GM23338 (cell line): ENCODE measurements around the gene APOB. TPM values are rescaled to one million over a fixed set of nuclear protein-coding genes. Genes with fewer than 3 reads are reported as not detected.

Experiments
- ATAC-seq: fragments of 200-7000 bp; cut with Tn5 transposase; 3 replicates; pipeline ENCODE4 v1.9.1; 2020
- DNase-seq: peaks from one replicate; pipeline ENCODE4 v3.0.0-alpha.2; 2015; ENCODE audit warnings: low spot score
- H2AFZ ChIP-seq: fragments of 200-600 bp; sonication (generic); 2 replicates; pipeline ENCODE4 v1.8.0; 2016; ENCODE audit warnings: antibody characterized with exemption, mild to moderate bottlenecking, moderate library complexity
- H3F3A ChIP-seq: fragments of 200-600 bp; sonication (generic); replicated peaks from 2 replicates; pipeline ENCODE4 v1.8.0; 2017; ENCODE audit warnings: antibody characterized with exemption, mixed run types, low read depth
- H3K27ac ChIP-seq: fragments of 200-600 bp; sonication (generic); 2 replicates; pipeline ENCODE4 v1.6.1; 2016; ENCODE audit warnings: low read depth
- H3K27me3 ChIP-seq: fragments of 200-600 bp; sonication (generic); 2 replicates; pipeline ENCODE4 v1.8.0; 2016; ENCODE audit warnings: mild to moderate bottlenecking, mixed run types, moderate library complexity; ENCODE audit not compliant: insufficient read depth
- H3K36me3 ChIP-seq: fragments of 200-600 bp; sonication (generic); 2 replicates; pipeline ENCODE4 v1.8.0; 2016; ENCODE audit warnings: mild to moderate bottlenecking; ENCODE audit not compliant: insufficient read depth
- H3K4me1 ChIP-seq: fragments of 200-600 bp; sonication (generic); 2 replicates; pipeline ENCODE4 v1.8.0; 2016; ENCODE audit warnings: mild to moderate bottlenecking, moderate library complexity; ENCODE audit not compliant: insufficient read depth
- H3K4me2 ChIP-seq: fragments of 200-600 bp; sonication (generic); 2 replicates; pipeline ENCODE4 v1.7.1; 2017; ENCODE audit warnings: mixed run types
- H3K4me3 ChIP-seq: fragments of 200-600 bp; sonication (generic); 2 replicates; pipeline ENCODE4 v1.6.1; 2016; ENCODE audit warnings: mixed run types
- H3K79me2 ChIP-seq: fragments of 200-600 bp; sonication (generic); replicated peaks from 2 replicates; pipeline ENCODE4 v1.8.0; 2017; ENCODE audit warnings: mild to moderate bottlenecking; ENCODE audit not compliant: insufficient read depth
- H3K9me2 ChIP-seq: fragments of 200-600 bp; sonication (generic); 2 replicates; pipeline ENCODE4 v1.8.0; 2017; ENCODE audit not compliant: insufficient read depth
- H4K20me1 ChIP-seq: fragments of 200-600 bp; sonication (generic); replicated peaks from 2 replicates; pipeline ENCODE4 v1.8.0; 2017; ENCODE audit warnings: mild to moderate bottlenecking; ENCODE audit not compliant: insufficient read depth
- H3K27ac Mint-ChIP-seq: 2 replicates; pipeline ENCODE4 v1.8.0; 2020; ENCODE audit warnings: inconsistent platforms, mild to moderate bottlenecking, moderate library complexity, mixed read lengths
- H3K27me3 Mint-ChIP-seq: 3 replicates; pipeline ENCODE4 v1.8.0; 2022; ENCODE audit warnings: low read depth, mild to moderate bottlenecking, moderate library complexity, mixed read lengths, inconsistent platforms; ENCODE audit not compliant: insufficient read depth, poor library complexity
- H3K36me3 Mint-ChIP-seq: 3 replicates; pipeline ENCODE4 v1.8.0; 2021; ENCODE audit warnings: low read depth, mild to moderate bottlenecking, inconsistent platforms, moderate library complexity, mixed read lengths
- H3K4me1 Mint-ChIP-seq: 3 replicates; pipeline ENCODE4 v1.8.0; 2020; ENCODE audit warnings: mild to moderate bottlenecking, inconsistent platforms, mixed read lengths
- H3K4me3 Mint-ChIP-seq: 3 replicates; pipeline ENCODE4 v1.8.0; 2021; ENCODE audit warnings: moderate library complexity, mild to moderate bottlenecking, inconsistent platforms, mixed read lengths
- H3K9me3 Mint-ChIP-seq: 3 replicates; pipeline ENCODE4 v1.8.0; 2020; ENCODE audit warnings: moderate library complexity, mild to moderate bottlenecking, inconsistent platforms, mixed read lengths
- STAT1 ChIP-seq: IDR thresholded peaks from one replicate; pipeline ENCODE4 v1.6.1; 2016; ENCODE audit warnings: antibody characterized with exemption; ENCODE audit not compliant: unreplicated experiment
- ZNF331 ChIP-seq: fragments of 250-450 bp; sonication (Bioruptor Pico); IDR thresholded peaks from 2 replicates; pipeline ENCODE4 v1.5.0; 2020; ENCODE audit warnings: low read depth, mild to moderate bottlenecking, moderate library complexity
- polyA plus RNA-seq: library from polyadenylated mRNA; unstranded; fragments of >200 nt; fragmentation: Nextera tagmentation; extraction: Ambion mirVana; gene quantifications from 2 replicates; pipeline ENCODE4 v1.2.1, GENCODE V29; 2016
- total RNA-seq: library from RNA; depleted of rRNA; stranded (reverse); fragments of >200 nt; shearing (Covaris generic); gene quantifications from 2 replicates; pipeline ENCODE4 v1.2.3, GENCODE V29; 2014
- TF ChIP-seq, protein P1 (sequence below): fragments of 250-450 bp; sonication (Bioruptor Pico); IDR thresholded peaks from 2 replicates; pipeline ENCODE4 v1.5.0; 2020; ENCODE audit warnings: mild to moderate bottlenecking, moderate library complexity
- TF ChIP-seq, protein P2 (sequence below): IDR thresholded peaks from 2 replicates; pipeline ENCODE4 v1.6.1; 2016; ENCODE audit warnings: antibody characterized with exemption
- TF ChIP-seq, protein P3 (sequence below), 2 experiments: fragments of 200-600 bp in 1 of 2; sonication (generic) in 1 of 2; conservative IDR thresholded peaks; 2 replicates each; pipeline versions ENCODE4 v1.5.1 to v1.6.1; 2016 to 2017; ENCODE audit warnings: antibody characterized with exemption in 2 of 2, low read depth in 2 of 2, mild to moderate bottlenecking in 2 of 2, moderate library complexity in 1 of 2
- TF ChIP-seq, protein P4 (sequence below): IDR thresholded peaks from one replicate; pipeline ENCODE4 v1.6.1; 2018; ENCODE audit warnings: antibody characterized with exemption; ENCODE audit not compliant: unreplicated experiment

The APOB gene
- total and polyA plus RNA-seq, 2 experiments from 2014 or later = 0.08 to 0.56 TPM

DNA sequence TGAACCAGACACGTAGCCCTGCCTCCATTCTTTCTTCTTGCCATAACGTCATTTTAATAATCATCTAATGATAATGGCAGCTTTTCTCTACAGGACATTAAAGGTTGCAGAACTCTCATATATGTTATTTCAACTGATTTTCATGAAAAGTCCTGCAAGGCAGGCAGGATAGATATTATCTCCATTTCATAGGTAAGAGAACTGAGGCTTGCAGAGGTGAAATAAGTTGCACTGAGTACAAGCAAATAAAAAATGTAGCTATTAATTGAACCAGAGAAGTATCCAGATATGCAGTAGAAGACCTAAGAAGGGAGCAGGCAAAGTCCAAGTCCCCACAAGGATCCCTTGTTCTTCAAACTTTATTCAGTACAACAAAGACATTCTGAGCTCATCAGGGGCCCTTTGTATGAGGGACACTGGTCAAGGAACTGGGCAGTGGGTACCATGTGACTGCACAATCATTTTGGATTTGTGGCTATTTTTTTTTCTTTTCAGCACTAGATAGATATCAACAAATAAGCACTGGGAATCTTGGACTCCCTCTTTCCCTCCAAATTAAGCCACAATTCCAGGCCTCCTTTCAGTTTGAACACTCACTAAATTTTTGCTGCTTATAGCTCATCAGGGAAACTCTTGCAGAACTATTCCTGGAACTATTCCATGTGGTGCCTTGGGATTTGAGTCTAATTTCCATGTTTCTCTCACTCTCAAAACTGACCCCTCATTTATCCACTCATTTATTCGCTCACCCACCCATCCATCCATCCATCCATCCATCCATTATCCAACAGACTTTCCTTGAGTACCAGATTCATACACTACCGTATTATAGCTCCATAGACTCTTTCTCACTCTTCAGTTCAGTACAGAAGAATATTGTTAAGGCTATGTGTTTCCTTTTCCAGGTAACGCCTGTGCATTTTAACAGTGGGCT is 44.6 kb downstream of the APOB start (continued):
- TF ChIP-seq, protein P1, sequence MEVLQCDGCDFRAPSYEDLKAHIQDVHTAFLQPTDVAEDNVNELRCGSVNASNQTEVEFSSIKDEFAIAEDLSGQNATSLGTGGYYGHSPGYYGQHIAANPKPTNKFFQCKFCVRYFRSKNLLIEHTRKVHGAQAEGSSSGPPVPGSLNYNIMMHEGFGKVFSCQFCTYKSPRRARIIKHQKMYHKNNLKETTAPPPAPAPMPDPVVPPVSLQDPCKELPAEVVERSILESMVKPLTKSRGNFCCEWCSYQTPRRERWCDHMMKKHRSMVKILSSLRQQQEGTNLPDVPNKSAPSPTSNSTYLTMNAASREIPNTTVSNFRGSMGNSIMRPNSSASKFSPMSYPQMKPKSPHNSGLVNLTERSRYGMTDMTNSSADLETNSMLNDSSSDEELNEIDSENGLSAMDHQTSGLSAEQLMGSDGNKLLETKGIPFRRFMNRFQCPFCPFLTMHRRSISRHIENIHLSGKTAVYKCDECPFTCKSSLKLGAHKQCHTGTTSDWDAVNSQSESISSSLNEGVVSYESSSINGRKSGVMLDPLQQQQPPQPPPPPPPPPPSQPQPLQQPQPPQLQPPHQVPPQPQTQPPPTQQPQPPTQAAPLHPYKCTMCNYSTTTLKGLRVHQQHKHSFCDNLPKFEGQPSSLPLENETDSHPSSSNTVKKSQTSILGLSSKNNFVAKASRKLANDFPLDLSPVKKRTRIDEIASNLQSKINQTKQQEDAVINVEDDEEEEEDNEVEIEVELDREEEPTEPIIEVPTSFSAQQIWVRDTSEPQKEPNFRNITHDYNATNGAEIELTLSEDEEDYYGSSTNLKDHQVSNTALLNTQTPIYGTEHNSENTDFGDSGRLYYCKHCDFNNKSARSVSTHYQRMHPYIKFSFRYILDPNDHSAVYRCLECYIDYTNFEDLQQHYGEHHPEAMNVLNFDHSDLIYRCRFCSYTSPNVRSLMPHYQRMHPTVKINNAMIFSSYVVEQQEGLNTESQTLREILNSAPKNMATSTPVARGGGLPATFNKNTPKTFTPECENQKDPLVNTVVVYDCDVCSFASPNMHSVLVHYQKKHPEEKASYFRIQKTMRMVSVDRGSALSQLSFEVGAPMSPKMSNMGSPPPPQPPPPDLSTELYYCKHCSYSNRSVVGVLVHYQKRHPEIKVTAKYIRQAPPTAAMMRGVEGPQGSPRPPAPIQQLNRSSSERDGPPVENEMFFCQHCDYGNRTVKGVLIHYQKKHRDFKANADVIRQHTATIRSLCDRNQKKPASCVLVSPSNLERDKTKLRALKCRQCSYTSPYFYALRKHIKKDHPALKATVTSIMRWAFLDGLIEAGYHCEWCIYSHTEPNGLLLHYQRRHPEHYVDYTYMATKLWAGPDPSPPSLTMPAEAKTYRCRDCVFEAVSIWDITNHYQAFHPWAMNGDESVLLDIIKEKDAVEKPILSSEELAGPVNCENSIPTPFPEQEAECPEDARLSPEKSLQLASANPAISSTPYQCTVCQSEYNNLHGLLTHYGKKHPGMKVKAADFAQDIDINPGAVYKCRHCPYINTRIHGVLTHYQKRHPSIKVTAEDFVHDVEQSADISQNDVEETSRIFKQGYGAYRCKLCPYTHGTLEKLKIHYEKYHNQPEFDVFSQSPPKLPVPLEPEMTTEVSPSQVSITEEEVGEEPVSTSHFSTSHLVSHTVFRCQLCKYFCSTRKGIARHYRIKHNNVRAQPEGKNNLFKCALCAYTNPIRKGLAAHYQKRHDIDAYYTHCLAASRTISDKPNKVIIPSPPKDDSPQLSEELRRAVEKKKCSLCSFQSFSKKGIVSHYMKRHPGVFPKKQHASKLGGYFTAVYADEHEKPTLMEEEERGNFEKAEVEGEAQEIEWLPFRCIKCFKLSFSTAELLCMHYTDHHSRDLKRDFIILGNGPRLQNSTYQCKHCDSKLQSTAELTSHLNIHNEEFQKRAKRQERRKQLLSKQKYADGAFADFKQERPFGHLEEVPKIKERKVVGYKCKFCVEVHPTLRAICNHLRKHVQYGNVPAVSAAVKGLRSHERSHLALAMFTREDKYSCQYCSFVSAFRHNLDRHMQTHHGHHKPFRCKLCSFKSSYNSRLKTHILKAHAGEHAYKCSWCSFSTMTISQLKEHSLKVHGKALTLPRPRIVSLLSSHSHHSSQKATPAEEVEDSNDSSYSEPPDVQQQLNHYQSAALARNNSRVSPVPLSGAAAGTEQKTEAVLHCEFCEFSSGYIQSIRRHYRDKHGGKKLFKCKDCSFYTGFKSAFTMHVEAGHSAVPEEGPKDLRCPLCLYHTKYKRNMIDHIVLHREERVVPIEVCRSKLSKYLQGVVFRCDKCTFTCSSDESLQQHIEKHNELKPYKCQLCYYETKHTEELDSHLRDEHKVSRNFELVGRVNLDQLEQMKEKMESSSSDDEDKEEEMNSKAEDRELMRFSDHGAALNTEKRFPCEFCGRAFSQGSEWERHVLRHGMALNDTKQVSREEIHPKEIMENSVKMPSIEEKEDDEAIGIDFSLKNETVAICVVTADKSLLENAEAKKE (CRISPR knock-in tag) = no peak
- TF ChIP-seq ZNF331 (CRISPR knock-in tag) = no peak

DNA sequence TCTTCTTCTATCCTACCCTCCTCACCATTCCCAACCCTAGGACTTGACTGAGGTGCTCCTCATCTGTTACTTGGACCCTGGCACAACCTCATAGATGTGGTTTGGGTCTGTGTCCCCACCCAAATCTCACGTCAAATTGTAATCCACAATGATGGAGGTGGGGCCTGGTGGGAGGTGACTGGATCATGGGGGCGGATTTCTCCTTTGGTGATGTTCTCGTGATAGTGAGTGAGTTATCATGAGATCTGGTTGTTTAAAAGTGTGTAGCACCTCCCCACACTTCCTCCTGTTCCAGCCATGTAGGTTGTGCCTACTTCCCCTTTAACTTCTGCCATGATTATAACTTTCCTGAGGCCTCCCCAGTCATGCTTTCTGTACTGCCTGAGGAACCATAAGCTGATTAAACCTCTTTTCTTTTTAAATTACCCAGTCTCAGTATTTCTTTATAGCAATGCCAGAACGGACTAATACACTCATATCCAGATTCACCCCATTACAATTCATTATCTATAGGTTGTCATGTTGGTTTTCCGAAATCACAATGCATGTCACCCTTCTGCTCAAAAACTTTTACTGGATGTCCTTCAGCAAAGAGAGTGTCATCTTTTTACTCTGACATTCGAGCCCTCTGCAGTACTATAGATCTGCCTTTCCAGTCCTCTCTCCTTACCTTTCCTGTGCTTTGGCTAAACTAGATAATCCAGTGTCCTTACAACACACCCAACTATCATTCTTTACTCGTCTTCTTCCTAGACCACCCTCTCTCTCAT is 45.7 kb downstream of the APOB start:
- no peak overlapping the region for H3K4me3 Mint-ChIP-seq
- no peaks in the 10 kb centered on the region for H3K36me3 Mint-ChIP-seq
- no peak overlapping the region for H3K27ac Mint-ChIP-seq
- TF ChIP-seq STAT1 = no peak
- TF ChIP-seq, protein P2, sequence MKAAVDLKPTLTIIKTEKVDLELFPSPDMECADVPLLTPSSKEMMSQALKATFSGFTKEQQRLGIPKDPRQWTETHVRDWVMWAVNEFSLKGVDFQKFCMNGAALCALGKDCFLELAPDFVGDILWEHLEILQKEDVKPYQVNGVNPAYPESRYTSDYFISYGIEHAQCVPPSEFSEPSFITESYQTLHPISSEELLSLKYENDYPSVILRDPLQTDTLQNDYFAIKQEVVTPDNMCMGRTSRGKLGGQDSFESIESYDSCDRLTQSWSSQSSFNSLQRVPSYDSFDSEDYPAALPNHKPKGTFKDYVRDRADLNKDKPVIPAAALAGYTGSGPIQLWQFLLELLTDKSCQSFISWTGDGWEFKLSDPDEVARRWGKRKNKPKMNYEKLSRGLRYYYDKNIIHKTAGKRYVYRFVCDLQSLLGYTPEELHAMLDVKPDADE = no peak
- TF ChIP-seq, protein P3, sequence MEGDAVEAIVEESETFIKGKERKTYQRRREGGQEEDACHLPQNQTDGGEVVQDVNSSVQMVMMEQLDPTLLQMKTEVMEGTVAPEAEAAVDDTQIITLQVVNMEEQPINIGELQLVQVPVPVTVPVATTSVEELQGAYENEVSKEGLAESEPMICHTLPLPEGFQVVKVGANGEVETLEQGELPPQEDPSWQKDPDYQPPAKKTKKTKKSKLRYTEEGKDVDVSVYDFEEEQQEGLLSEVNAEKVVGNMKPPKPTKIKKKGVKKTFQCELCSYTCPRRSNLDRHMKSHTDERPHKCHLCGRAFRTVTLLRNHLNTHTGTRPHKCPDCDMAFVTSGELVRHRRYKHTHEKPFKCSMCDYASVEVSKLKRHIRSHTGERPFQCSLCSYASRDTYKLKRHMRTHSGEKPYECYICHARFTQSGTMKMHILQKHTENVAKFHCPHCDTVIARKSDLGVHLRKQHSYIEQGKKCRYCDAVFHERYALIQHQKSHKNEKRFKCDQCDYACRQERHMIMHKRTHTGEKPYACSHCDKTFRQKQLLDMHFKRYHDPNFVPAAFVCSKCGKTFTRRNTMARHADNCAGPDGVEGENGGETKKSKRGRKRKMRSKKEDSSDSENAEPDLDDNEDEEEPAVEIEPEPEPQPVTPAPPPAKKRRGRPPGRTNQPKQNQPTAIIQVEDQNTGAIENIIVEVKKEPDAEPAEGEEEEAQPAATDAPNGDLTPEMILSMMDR (conservative IDR thresholded peaks at IDR 0.05; ENCODE audit: low read depth in 2 of 2) = no peak
- TF ChIP-seq, protein P4, sequence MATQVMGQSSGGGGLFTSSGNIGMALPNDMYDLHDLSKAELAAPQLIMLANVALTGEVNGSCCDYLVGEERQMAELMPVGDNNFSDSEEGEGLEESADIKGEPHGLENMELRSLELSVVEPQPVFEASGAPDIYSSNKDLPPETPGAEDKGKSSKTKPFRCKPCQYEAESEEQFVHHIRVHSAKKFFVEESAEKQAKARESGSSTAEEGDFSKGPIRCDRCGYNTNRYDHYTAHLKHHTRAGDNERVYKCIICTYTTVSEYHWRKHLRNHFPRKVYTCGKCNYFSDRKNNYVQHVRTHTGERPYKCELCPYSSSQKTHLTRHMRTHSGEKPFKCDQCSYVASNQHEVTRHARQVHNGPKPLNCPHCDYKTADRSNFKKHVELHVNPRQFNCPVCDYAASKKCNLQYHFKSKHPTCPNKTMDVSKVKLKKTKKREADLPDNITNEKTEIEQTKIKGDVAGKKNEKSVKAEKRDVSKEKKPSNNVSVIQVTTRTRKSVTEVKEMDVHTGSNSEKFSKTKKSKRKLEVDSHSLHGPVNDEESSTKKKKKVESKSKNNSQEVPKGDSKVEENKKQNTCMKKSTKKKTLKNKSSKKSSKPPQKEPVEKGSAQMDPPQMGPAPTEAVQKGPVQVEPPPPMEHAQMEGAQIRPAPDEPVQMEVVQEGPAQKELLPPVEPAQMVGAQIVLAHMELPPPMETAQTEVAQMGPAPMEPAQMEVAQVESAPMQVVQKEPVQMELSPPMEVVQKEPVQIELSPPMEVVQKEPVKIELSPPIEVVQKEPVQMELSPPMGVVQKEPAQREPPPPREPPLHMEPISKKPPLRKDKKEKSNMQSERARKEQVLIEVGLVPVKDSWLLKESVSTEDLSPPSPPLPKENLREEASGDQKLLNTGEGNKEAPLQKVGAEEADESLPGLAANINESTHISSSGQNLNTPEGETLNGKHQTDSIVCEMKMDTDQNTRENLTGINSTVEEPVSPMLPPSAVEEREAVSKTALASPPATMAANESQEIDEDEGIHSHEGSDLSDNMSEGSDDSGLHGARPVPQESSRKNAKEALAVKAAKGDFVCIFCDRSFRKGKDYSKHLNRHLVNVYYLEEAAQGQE = no peak

More for the DNA sequence above, 45.7 kb downstream of the APOB start:
- H3K27ac ChIP-seq = no peak overlapping the region
- H4K20me1 ChIP-seq = no peaks in the 10 kb centered on the region
- no peaks in the 10 kb centered on the region for H3K79me2 ChIP-seq
- H3K9me2 ChIP-seq = peaks cover 10% of the 10 kb centered on the region
- DNase-seq = no peak
- H3K27me3 ChIP-seq = no peaks in the 10 kb centered on the region
- H3K4me1 Mint-ChIP-seq = no peaks in the 10 kb centered on the region
- no peaks in the 10 kb centered on the region for H3K4me1 ChIP-seq
- no peak overlapping the region for H3K4me2 ChIP-seq
- no peak overlapping the region for H2AFZ ChIP-seq
- H3K4me3 ChIP-seq = no peak overlapping the region
- no peaks in the 10 kb centered on the region for H3F3A ChIP-seq
- H3K9me3 Mint-ChIP-seq = no peaks in the 10 kb centered on the region; the same call in 2 of the 3 replicates
- H3K27me3 Mint-ChIP-seq = peaks cover 4% of the 10 kb centered on the region
- no peaks in the 10 kb centered on the region for H3K36me3 ChIP-seq
- no peak for ATAC-seq
